ENCODE data around the gene CAPN11. TPM values are rescaled to one million over a fixed set of nuclear protein-coding genes. Genes with fewer than 3 reads are reported as not detected.

The CAPN11 gene
- total and polyA plus RNA-seq, 2 experiments from 2014 or later: 1.1 to 1.7 TPM

DNA sequence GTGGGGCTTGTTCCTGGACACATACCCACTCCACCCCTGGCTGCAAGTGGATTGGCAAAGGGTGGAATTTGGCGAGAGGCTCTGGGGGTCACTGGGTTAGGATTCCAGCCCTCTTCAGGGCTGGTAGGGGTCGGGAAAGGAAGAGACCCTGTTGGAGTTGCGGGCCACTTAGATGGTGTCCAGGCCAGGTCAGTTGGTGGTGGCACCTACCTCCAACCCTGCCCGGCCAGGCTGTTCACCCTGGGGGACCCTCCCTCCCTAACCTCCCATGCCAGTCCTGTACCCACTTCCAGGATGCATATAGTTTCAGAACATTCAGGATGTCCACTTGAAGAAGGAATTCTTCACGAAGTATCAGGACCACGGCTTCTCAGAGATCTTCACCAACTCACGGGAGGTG is 21.0 kb downstream of the CAPN11 start:
- ATAC-seq (no peak), DNase-seq (ENCODE audit: low spot score) (no peak)
- no peak overlapping the region for H3K4me2 ChIP-seq
- H3K36me3 ChIP-seq (ENCODE audit: insufficient read depth): no peaks in the 10 kb centered on the region
- no peak overlapping the region for H3K27ac ChIP-seq (ENCODE audit: low read depth)
- no peak overlapping the region for H2AFZ ChIP-seq
- Mint-ChIP-seq H3K27ac (no peak overlapping the region), H3K4me3 (no peak overlapping the region), H3K36me3 (ENCODE audit: low read depth) (no peaks in the 10 kb centered on the region; the same call in 2 of the 3 replicates), H3K27me3 (ENCODE audit: insufficient read depth, low read depth, poor library complexity) (peaks cover 22% of the 10 kb centered on the region), H3K9me3 (no peaks in the 10 kb centered on the region), H3K4me1 (peaks cover 23% of the 10 kb centered on the region)
- no peaks in the 10 kb centered on the region for H3K9me2 ChIP-seq (ENCODE audit: insufficient read depth)
- no peaks in the 10 kb centered on the region; the same call in 1 of the 2 replicates for H3K4me1 ChIP-seq (ENCODE audit: insufficient read depth)
- H3K4me3 ChIP-seq: no peak overlapping the region
- no peaks in the 10 kb centered on the region for H3K27me3 ChIP-seq (ENCODE audit: insufficient read depth)
- H3F3A ChIP-seq (replicated peaks; ENCODE audit: low read depth): no peaks in the 10 kb centered on the region
- H3K79me2 ChIP-seq (replicated peaks; ENCODE audit: insufficient read depth): no peaks in the 10 kb centered on the region
- TF ChIP-seq EZH2 (IDR thresholded peaks at IDR 0.05; ENCODE audit: low read depth, unreplicated experiment) (no peak), NANOG (IDR thresholded peaks at IDR 0.05; ENCODE audit: borderline replicate concordance) (no peak), POLR2AphosphoS5 (IDR thresholded peaks at IDR 0.05; ENCODE audit: low read depth) (no peak), ZNF331 (CRISPR knock-in tag; IDR thresholded peaks at IDR 0.05; ENCODE audit: low read depth) (no peak), STAT1 (IDR thresholded peaks at IDR 0.05; ENCODE audit: unreplicated experiment) (no peak), CREB1 (CRISPR knock-in tag; IDR thresholded peaks at IDR 0.05; ENCODE audit: low read depth) (no peak), JUNB (IDR thresholded peaks at IDR 0.05; ENCODE audit: unreplicated experiment) (no peak), EZH2phosphoT487 (IDR thresholded peaks at IDR 0.05; ENCODE audit: unreplicated experiment) (no peak)
- TF ChIP-seq, protein P1, sequence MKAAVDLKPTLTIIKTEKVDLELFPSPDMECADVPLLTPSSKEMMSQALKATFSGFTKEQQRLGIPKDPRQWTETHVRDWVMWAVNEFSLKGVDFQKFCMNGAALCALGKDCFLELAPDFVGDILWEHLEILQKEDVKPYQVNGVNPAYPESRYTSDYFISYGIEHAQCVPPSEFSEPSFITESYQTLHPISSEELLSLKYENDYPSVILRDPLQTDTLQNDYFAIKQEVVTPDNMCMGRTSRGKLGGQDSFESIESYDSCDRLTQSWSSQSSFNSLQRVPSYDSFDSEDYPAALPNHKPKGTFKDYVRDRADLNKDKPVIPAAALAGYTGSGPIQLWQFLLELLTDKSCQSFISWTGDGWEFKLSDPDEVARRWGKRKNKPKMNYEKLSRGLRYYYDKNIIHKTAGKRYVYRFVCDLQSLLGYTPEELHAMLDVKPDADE (IDR thresholded peaks at IDR 0.05): no peak
- TF ChIP-seq, protein P2, sequence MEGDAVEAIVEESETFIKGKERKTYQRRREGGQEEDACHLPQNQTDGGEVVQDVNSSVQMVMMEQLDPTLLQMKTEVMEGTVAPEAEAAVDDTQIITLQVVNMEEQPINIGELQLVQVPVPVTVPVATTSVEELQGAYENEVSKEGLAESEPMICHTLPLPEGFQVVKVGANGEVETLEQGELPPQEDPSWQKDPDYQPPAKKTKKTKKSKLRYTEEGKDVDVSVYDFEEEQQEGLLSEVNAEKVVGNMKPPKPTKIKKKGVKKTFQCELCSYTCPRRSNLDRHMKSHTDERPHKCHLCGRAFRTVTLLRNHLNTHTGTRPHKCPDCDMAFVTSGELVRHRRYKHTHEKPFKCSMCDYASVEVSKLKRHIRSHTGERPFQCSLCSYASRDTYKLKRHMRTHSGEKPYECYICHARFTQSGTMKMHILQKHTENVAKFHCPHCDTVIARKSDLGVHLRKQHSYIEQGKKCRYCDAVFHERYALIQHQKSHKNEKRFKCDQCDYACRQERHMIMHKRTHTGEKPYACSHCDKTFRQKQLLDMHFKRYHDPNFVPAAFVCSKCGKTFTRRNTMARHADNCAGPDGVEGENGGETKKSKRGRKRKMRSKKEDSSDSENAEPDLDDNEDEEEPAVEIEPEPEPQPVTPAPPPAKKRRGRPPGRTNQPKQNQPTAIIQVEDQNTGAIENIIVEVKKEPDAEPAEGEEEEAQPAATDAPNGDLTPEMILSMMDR (conservative IDR thresholded peaks at IDR 0.05; ENCODE audit: low read depth in 2 of 2): no peak
- TF ChIP-seq, protein P3, sequence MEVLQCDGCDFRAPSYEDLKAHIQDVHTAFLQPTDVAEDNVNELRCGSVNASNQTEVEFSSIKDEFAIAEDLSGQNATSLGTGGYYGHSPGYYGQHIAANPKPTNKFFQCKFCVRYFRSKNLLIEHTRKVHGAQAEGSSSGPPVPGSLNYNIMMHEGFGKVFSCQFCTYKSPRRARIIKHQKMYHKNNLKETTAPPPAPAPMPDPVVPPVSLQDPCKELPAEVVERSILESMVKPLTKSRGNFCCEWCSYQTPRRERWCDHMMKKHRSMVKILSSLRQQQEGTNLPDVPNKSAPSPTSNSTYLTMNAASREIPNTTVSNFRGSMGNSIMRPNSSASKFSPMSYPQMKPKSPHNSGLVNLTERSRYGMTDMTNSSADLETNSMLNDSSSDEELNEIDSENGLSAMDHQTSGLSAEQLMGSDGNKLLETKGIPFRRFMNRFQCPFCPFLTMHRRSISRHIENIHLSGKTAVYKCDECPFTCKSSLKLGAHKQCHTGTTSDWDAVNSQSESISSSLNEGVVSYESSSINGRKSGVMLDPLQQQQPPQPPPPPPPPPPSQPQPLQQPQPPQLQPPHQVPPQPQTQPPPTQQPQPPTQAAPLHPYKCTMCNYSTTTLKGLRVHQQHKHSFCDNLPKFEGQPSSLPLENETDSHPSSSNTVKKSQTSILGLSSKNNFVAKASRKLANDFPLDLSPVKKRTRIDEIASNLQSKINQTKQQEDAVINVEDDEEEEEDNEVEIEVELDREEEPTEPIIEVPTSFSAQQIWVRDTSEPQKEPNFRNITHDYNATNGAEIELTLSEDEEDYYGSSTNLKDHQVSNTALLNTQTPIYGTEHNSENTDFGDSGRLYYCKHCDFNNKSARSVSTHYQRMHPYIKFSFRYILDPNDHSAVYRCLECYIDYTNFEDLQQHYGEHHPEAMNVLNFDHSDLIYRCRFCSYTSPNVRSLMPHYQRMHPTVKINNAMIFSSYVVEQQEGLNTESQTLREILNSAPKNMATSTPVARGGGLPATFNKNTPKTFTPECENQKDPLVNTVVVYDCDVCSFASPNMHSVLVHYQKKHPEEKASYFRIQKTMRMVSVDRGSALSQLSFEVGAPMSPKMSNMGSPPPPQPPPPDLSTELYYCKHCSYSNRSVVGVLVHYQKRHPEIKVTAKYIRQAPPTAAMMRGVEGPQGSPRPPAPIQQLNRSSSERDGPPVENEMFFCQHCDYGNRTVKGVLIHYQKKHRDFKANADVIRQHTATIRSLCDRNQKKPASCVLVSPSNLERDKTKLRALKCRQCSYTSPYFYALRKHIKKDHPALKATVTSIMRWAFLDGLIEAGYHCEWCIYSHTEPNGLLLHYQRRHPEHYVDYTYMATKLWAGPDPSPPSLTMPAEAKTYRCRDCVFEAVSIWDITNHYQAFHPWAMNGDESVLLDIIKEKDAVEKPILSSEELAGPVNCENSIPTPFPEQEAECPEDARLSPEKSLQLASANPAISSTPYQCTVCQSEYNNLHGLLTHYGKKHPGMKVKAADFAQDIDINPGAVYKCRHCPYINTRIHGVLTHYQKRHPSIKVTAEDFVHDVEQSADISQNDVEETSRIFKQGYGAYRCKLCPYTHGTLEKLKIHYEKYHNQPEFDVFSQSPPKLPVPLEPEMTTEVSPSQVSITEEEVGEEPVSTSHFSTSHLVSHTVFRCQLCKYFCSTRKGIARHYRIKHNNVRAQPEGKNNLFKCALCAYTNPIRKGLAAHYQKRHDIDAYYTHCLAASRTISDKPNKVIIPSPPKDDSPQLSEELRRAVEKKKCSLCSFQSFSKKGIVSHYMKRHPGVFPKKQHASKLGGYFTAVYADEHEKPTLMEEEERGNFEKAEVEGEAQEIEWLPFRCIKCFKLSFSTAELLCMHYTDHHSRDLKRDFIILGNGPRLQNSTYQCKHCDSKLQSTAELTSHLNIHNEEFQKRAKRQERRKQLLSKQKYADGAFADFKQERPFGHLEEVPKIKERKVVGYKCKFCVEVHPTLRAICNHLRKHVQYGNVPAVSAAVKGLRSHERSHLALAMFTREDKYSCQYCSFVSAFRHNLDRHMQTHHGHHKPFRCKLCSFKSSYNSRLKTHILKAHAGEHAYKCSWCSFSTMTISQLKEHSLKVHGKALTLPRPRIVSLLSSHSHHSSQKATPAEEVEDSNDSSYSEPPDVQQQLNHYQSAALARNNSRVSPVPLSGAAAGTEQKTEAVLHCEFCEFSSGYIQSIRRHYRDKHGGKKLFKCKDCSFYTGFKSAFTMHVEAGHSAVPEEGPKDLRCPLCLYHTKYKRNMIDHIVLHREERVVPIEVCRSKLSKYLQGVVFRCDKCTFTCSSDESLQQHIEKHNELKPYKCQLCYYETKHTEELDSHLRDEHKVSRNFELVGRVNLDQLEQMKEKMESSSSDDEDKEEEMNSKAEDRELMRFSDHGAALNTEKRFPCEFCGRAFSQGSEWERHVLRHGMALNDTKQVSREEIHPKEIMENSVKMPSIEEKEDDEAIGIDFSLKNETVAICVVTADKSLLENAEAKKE (CRISPR knock-in tag; IDR thresholded peaks at IDR 0.05): no peak
- no peaks in the 10 kb centered on the region for H4K20me1 ChIP-seq (replicated peaks; ENCODE audit: insufficient read depth)

Measured in GM23338 (cell line).